Omental fat pad (tissue), 4 donors: ENCODE results near the gene KRTAP5-11. TPM values are rescaled to one million over a fixed set of nuclear protein-coding genes. Genes with fewer than 3 reads are reported as not detected.
"Not testable (repeated sequence)": the region's sequence is repeated elsewhere in the genome, so short reads cannot be mapped to it uniquely, and the experiment has no call there.

Experiments
- ATAC-seq: fragments of 150-250 bp; one replicate; pipeline ENCODE4 v1.9.1; 2016; ENCODE audit warnings: mild to moderate bottlenecking, moderate library complexity; ENCODE audit not compliant: low FRiP score
- DNase-seq: peaks from one replicate; pipeline ENCODE4 v3.0.0-alpha.2; 2019; ENCODE audit warnings: low spot score
- CTCF ChIP-seq, 3 donors: fragments of 450-650 bp; IDR thresholded peaks; one replicate each; pipeline ENCODE4 v1.5.1; 2016 to 2017; ENCODE audit warnings: antibody characterized with exemption in 3 of 3, mild to moderate bottlenecking in 3 of 3, moderate library complexity in 2 of 3
- total RNA-seq, 4 donors: library from RNA; depleted of rRNA; stranded (reverse); fragments of >200 nt; gene quantifications; one replicate each; pipeline ENCODE4 v1.1.0, GENCODE V29; 2016

The KRTAP5-11 gene
- total RNA-seq, 4 donors from 2014 or later, result not detected

- ATAC-seq (no peak), DNase-seq (no peak)
- no peak for TF ChIP-seq CTCF (IDR thresholded peaks at IDR 0.05)
Observed at GRCh38 chr11:71575723-71576424, 6.8 kb downstream of the KRTAP5-11 start.

GRCh38 chr11:71574418-71574817 lies 8.3 kb downstream of the KRTAP5-11 start:
- TF ChIP-seq CTCF (IDR thresholded peaks at IDR 0.05), result no peak
- no peak for ATAC-seq
- DNase-seq, result no peak

DNA sequence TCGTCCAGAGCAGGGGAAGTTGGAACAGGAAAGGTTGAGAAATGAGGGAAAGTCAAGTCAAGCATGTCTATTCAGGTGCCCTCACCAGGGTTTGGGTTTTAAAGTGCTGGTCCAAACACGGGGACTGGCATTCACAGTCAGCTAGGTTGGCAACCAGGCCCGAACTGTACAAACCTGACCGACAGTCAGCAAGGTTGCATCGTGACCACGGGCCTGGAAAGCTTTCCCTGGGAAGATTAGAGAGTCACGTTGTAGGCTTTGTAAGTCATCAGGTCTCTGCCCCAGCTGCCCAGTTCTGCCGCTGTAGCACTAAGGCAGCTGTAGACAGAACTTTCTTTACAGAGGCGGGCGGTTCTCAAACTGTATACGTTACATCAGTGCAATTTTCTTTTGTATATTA lies 9.9 kb downstream of the KRTAP5-11 start:
- ATAC-seq, result no peak
- DNase-seq, result no peak
- no peak for TF ChIP-seq CTCF (IDR thresholded peaks at IDR 0.05)

DNA sequence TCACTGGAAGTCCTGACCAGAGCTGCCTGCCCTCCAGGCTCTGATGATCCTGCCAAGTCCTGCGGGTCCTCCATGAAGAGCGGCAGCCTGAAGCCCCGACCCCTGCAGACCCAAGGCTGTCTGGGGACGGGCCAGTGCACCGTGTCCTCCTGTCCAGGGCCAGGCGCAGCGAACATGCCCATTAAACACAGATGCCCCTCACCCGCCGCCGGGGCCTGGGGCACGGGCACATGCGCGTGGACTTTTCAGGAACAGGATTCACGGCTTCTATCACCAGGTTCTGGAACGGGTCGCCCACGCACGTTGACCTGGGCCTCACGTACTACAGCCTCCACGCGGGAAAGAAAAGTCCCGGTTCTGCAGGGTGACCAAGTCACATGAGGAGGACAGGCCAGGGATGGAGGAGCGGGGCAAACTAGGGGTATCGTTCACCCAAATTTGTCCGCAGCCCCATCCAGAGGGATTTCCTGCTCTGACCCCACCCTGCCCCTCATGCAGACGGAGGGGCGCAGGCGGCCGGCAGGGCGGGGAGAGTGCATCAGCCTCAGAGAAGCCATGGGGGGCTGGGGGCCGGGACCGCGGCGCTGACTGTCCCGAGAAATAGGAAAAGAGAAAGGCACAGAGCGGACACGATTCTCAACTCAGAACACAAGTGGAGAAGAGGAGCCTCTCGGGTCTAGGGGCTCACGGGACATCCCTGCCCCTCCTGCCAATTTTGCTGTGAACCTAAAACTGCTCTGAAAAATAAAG lies 11.4 kb downstream of the KRTAP5-11 start:
- DNase-seq, ATAC-seq: not testable (repeated sequence)

- ATAC-seq (no peak), DNase-seq (no peak)
- no peak for TF ChIP-seq CTCF (IDR thresholded peaks at IDR 0.05)
Observed at GRCh38 chr11:71568704-71569349, 13.8 kb downstream of the KRTAP5-11 start.

GRCh38 chr11:71567633-71568032 lies 15.0 kb downstream of the KRTAP5-11 start:
- ATAC-seq, DNase-seq: not testable (repeated sequence)

DNA sequence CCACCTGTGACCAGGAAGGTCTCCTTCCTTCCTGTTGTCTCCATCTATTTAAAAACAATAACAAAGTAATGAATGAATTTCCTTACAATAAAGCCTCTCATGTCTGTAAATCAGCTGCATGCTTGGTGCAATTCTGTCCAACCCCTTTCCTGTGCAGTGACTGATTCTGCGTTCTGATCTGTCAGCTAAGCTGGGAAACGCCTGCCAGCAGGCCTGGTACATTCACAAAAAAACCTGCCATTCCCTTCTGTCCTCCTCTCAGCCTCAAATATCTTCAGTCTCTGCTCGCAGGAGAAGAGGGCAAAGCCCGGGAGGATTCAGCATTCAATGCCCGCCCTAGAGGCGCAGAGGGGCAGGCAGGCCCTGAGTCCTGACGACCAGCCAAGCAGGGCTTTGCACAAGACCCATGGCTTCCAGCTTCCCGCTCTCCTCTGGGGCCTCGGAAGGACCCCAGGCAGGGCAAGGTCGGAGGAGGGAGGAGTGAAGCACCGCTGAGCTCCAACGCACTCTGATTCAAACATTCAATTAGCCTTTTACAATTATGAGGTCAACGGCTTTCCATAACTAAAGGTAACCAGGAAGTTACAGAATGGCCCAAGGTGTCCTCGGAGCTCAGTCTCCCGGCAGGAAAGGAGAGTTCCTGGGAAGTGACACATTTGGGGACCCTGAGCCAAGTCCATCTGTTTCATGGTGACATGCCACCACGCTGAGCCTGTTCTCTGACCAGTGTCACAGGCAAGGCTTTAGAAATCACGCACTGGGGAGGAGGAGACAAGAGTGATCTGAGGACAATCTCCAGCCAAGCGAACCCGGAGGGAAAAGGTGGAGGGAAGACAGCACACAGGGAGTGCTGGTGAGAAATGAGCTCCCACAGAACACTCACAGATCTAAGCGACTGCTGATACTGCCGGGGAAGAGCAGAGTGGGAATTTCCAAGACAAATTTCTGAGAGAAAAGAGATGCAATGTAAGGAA lies 15.8 kb downstream of the KRTAP5-11 start:
- not testable (repeated sequence) for DNase-seq, ATAC-seq

DNA sequence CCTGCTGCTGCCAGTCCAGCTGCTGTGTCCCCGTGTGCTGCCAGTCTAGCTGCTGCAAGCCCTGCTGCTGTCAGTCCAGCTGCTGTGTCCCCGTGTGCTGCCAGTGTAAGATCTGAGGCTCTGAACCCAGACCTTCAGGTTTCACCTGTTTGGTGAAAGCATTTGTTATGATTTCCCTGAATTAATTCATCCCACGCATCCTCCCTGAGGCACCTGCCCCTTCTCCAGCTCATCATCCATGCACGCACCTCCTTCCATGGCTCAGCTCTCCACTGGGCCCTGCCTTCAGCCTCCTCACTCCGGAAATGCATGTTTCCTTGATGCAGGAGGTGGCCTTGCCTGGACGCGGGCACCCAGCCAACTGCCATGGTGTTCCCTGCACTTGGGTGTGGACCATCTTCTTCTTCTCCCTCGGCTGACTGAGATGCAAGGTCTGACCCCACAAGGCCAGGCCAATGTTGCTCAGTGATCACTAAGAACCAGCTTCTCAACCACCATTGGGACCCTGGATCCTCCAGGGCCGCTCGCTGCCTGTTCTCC lies 16.5 kb downstream of the KRTAP5-11 start:
- DNase-seq (no peak), ATAC-seq (no peak)
- TF ChIP-seq CTCF (IDR thresholded peaks at IDR 0.05), result no peak
